ENCODE data around the gene ADGRV1.

ADGRV1 gene

DNA sequence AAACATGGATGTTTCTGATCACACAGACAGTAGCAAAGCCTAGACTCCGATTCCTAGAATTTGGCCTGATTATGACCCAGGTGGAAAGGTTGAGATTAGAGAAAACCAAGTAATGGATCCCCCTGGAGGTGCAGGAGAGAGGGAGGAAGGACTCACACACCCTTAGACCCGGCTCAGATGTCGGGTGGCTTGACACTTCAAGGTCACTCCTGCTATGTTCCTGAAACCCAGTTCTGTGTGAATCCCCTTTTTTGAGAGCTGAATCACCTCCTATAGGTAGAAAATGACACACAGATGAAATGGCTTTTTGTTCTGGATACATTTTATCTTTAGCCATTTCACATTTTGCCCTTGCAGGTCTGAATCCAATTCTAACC lies 631.7 kb downstream of the ADGRV1 start:
- H3K36me3 Mint-ChIP-seq (ENCODE audit: insufficient read depth) = no peaks in the 10 kb centered on the region
- DNase-seq (no peak), ATAC-seq (replicated peaks) (no peak)
- no peaks in the 10 kb centered on the region for H3K4me1 Mint-ChIP-seq (ENCODE audit: low read depth in 2 of 2)
- H3K4me3 Mint-ChIP-seq = peak overlapping the region in 1 of 2 donors; percentile 9
- no peaks in the 10 kb centered on the region for H3K9me3 Mint-ChIP-seq
- H3K27ac Mint-ChIP-seq = no peak overlapping the region
- H3K27me3 Mint-ChIP-seq = peaks cover 23 to 29% of the 10 kb centered on the region in 2 donors

GRCh38 chr5:91194824-91195381 lies 636.3 kb downstream of the ADGRV1 start:
- peaks cover 38 to 45% of the 10 kb centered on the region in 2 donors for H3K27me3 Mint-ChIP-seq
- no peak overlapping the region for H3K4me3 Mint-ChIP-seq
- ATAC-seq (replicated peaks) (no peak), DNase-seq (no peak)
- no peaks in the 10 kb centered on the region for H3K36me3 Mint-ChIP-seq (ENCODE audit: insufficient read depth)
- H3K27ac Mint-ChIP-seq = no peak overlapping the region
- H3K4me1 Mint-ChIP-seq (ENCODE audit: low read depth in 2 of 2) = no peaks in the 10 kb centered on the region
- H3K9me3 Mint-ChIP-seq = no peaks in the 10 kb centered on the region

- Mint-ChIP-seq H3K4me3 (no peak overlapping the region), H3K4me1 (ENCODE audit: low read depth in 2 of 2) (no peaks in the 10 kb centered on the region), H3K27me3 (peaks cover 29 to 42% of the 10 kb centered on the region in 2 donors), H3K27ac (no peak overlapping the region), H3K36me3 (ENCODE audit: insufficient read depth) (no peaks in the 10 kb centered on the region), H3K9me3 (no peaks in the 10 kb centered on the region)
- DNase-seq = no peak
- ATAC-seq (replicated peaks) = no peak
Observed at GRCh38 chr5:91200692-91201091, 642.1 kb downstream of the ADGRV1 start.

DNA sequence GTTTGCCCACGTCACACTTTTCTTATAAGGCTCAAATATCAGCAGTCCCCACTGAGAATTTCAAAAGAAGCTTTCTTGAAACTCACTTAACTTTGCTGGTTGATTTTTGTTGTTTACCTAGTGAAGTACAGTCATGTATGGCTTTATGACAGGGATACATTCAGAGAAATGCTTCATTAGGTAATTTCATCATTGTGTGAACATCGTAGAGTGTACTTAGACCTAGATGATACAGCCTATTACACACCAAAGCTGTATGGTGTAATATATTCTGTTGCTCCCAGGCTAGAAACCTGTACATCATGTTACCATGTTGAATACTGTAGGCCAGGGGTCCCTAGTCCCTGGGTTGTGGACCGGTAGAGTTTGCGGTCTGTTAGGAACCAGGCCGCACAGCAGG lies 647.5 kb downstream of the ADGRV1 start:
- H3K4me3 Mint-ChIP-seq = no peak overlapping the region
- ATAC-seq (replicated peaks) = no peak
- H3K4me1 Mint-ChIP-seq (ENCODE audit: low read depth in 2 of 2) = no peaks in the 10 kb centered on the region
- H3K27me3 Mint-ChIP-seq = no peaks in the 10 kb centered on the region
- no peaks in the 10 kb centered on the region for H3K36me3 Mint-ChIP-seq (ENCODE audit: insufficient read depth)
- no peak overlapping the region for H3K27ac Mint-ChIP-seq
- no peak for DNase-seq
- H3K9me3 Mint-ChIP-seq = no peaks in the 10 kb centered on the region

DNA sequence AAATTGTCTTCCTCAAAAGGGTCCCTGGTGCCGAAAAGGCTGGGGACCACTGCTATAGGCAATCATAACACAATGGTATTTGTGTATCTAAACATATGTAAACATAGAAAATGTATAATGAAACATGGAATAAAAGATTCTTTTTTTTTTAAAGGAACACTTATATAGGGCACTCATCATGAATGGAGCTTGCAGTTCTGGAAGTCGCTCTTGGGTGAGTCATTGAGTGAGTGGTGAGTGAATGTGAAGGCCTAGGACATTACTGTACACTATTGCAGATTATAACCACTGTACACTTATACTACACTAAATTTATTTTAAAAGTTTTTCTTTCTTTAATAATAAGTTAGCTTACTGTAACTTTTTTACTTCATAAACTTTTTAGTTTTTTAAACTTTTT lies 648.1 kb downstream of the ADGRV1 start:
- no peak overlapping the region for H3K4me3 Mint-ChIP-seq
- H3K4me1 Mint-ChIP-seq (ENCODE audit: low read depth in 2 of 2) = no peaks in the 10 kb centered on the region
- no peaks in the 10 kb centered on the region for H3K9me3 Mint-ChIP-seq
- no peaks in the 10 kb centered on the region for H3K27me3 Mint-ChIP-seq
- H3K36me3 Mint-ChIP-seq (ENCODE audit: insufficient read depth) = no peaks in the 10 kb centered on the region
- DNase-seq = no peak
- no peak for ATAC-seq (replicated peaks)
- no peak overlapping the region for H3K27ac Mint-ChIP-seq

- Mint-ChIP-seq H3K36me3 (ENCODE audit: insufficient read depth) (no peaks in the 10 kb centered on the region), H3K4me3 (no peak overlapping the region), H3K27ac (no peak overlapping the region), H3K4me1 (ENCODE audit: low read depth in 2 of 2) (no peaks in the 10 kb centered on the region), H3K27me3 (no peaks in the 10 kb centered on the region), H3K9me3 (no peaks in the 10 kb centered on the region)
- no peak for ATAC-seq (replicated peaks)
- no peak for DNase-seq
Observed at GRCh38 chr5:91207248-91207647, 648.7 kb downstream of the ADGRV1 start.

GRCh38 chr5:91211997-91212713 lies 653.6 kb downstream of the ADGRV1 start:
- ATAC-seq (replicated peaks) (no peak), DNase-seq (no peak)
- H3K27ac Mint-ChIP-seq = no peak overlapping the region
- H3K27me3 Mint-ChIP-seq = peaks cover 0 to 11% of the 10 kb centered on the region in 2 donors
- H3K4me3 Mint-ChIP-seq = no peak overlapping the region
- no peaks in the 10 kb centered on the region for H3K36me3 Mint-ChIP-seq (ENCODE audit: insufficient read depth)
- H3K9me3 Mint-ChIP-seq = no peaks in the 10 kb centered on the region
- no peaks in the 10 kb centered on the region for H3K4me1 Mint-ChIP-seq (ENCODE audit: low read depth in 2 of 2)

DNA sequence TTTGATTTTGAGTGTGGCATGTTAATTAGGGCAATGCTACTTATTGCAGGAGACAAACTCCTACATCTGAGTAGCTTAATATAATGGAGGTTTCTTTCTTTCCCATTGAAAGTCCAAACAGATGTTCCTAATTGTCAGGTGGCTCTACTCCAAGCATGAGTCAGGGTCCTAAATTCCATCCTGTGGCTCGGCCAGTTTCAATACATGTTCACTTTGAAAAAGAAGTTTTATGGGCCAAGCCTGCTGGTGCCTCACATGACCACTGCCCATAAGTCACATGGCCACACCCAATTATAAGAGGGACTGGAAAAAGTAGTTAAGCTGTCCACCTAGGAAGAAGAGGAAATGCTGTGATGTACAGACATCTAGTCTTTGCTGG lies 654.1 kb downstream of the ADGRV1 start:
- Mint-ChIP-seq H3K27ac (no peak overlapping the region), H3K4me1 (ENCODE audit: low read depth in 2 of 2) (no peaks in the 10 kb centered on the region), H3K36me3 (ENCODE audit: insufficient read depth) (no peaks in the 10 kb centered on the region), H3K9me3 (no peaks in the 10 kb centered on the region), H3K4me3 (no peak overlapping the region), H3K27me3 (peaks cover 0 to 11% of the 10 kb centered on the region in 2 donors)
- ATAC-seq (replicated peaks) = no peak
- no peak for DNase-seq

All from effector memory CD8-positive, alpha-beta T cell (primary cell).